ENCODE results near the gene SCN4A. TPM values are rescaled to one million over a fixed set of nuclear protein-coding genes. Genes with fewer than 3 reads are reported as not detected.

SCN4A gene
- total RNA-seq, 2 experiments from 2014 or later, result 0.04 to 0.17 TPM

DNA sequence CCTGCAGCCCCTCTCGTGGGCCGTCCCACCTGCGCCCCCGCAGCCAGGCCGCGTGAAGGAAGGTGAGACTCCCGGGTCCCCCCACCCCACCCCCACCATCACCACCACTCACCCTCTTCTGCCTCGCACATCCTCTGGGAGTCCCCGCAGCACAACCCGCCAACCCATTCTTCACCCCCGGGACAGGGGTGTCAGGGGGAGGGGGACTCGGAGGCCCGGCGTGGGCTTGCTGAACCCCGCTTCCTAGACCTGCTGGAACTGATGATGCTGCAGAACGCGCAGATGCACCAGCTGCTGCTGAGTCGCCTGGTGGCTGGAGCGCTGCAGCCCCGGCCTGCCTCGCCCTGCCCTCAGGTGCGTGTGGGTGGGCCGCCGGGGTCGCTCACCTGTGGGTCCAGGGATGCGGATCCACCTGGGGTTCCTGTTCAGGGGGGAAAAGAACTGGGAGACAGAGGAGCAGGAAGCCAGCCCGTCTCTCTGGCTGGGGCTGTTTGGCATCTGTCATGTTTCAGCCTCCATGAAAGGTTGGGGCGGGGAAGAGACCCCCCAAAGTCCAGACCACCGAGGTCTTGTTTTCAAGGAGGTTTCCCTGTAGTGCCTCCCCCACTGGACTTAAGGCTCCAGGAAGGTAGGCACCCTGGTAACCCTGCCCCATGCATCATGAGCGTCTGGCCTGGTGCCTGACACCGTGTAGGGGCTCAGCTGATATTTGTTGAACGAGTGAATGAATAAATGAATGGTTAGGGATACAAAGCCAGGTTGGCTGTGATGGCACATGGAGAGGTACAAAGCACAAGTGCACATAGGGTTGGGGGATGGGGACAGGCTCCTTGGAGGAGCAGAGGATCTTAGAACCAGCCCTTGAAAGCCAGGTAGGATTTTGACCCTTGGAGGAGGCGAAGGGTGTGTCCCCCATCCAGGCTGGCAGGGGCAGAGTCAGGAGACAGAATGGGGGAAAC is 26.3 kb upstream of the SCN4A start:
- H3K36me3 Mint-ChIP-seq (ENCODE audit: low read depth), result peaks cover 14% of the 10 kb centered on the region
- H3K4me3 Mint-ChIP-seq, result peak overlapping the region; percentile 85
- H3K9me3 Mint-ChIP-seq, result no peaks in the 10 kb centered on the region
- ChIA-PET POLR2A (no interaction called here), CTCF (interaction anchor here (0.6 to 1.6 kb wide), 7 partner anchors 8 to 498 kb away, joined by 3 to 6 read pairs (median 5); partner anchors contain the start of genes ICAM2 and POLG2)
- no peak for DNase-seq
- peaks cover 9% of the 10 kb centered on the region for H3K27me3 Mint-ChIP-seq
- H3K27ac Mint-ChIP-seq, result peak overlapping the region; percentile 64
- H3K4me1 Mint-ChIP-seq, result peaks cover 54% of the 10 kb centered on the region

- Mint-ChIP-seq H3K9me3 (no peaks in the 10 kb centered on the region), H3K27me3 (peaks cover 9% of the 10 kb centered on the region), H3K4me3 (peak within 1 kb of the TSS; percentile 85), H3K4me1 (peaks cover 61% of the 10 kb centered on the region), H3K36me3 (ENCODE audit: low read depth) (peaks cover 6% of the 10 kb centered on the region), H3K27ac (peak within 1 kb of the TSS; percentile 77)
- ChIA-PET CTCF (interaction anchor here (0.6 to 1.4 kb wide), 4 partner anchors 20 to 499 kb away, joined by 3 to 5 read pairs (median 4); partner anchors contain the start of genes ICAM2 and POLG2), POLR2A (no interaction called here)
- DNase-seq, result peak; percentile 78
Observed at GRCh38 chr17:63998050-63998720, 25.5 kb upstream of the SCN4A start, which contains the start of gene PRR29. Gene PRR29, plus strand, starts transcription at chr17:63998351. Its CDS starts 14 bp downstream, at chr17:63998365.

DNA sequence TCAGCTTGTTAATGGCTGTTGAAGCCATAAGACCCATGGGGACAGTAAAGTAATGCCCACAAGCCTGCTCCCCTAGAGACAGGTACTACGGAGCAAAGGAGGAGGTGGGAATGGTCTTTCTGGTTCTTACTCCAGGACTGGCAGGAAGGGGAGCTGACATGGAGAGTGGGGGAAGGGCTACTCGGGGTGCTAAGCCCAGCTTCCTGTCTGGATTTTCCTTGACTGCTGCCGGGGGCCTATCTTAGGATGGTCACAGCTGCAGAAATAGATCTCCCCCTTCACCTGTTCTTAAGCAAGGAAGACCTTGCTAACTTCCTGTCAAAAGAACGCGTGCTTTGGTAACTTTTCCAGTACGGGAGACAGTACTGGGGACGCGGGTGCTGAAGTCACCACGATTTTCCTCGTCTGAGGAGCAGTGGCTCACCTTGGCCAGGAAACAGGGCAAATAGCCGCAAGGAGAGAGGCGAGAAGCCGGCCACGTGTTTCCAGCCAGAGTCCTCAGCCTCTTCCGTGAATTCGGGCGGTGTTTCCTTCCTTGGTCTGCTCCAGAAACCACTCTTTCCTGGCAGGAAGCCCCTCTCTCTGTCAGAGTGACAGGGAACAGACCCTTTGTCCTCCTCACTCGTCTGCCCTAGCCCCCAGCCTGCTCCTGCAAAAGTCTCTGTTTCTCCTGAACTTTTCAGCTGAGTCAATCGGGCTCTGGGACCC is 24.8 kb upstream of the SCN4A start:
- Mint-ChIP-seq H3K27ac (no peak overlapping the region), H3K36me3 (ENCODE audit: low read depth) (peaks cover 7% of the 10 kb centered on the region)

DNA sequence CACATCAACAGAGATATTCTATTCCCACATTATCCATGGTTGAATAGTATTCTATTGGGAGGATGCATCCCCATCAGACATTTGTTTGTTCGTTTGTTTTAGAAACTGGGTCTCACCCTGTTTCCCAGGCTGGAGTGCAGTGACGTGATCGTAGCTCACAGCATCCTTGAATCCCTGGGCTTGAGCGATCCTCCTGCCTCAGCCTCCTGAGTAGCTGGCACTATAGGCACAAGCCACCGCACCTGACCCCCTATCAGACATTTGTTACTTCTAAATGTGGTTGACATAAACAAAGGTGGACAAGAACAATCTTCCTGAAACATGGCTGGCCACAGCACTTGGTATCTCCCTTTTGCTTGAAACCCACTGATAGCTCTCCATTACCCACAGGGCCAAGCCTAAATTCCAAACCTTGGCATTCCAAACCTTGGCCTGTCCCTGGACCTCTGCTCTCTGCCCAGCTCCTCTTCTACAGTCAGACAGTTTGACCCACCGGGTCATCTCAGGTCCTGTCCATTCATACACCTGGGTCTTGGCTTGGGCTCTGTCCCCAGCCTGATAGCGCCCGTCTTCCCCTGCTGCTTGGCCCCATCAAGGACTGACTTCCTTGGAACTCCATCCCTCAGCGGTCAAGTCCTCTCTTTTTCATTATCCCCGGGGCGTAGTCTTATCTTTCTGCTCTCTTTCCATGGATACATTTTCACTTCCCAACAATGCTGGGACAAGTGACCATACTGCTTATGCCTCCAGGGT is 23.9 kb upstream of the SCN4A start:
- H3K27ac Mint-ChIP-seq, result no peak overlapping the region
- CTCF ChIA-PET, result interaction anchor here (0.7 to 1.0 kb wide), 3 partner anchors 9 to 11 kb away, joined by 3 read pairs; no protein-coding TSS in a partner anchor
- no peak overlapping the region for H3K4me3 Mint-ChIP-seq
- peaks cover 74% of the 10 kb centered on the region for H3K4me1 Mint-ChIP-seq
- no peak for DNase-seq
- peaks cover 17% of the 10 kb centered on the region for H3K27me3 Mint-ChIP-seq
- H3K9me3 Mint-ChIP-seq, result no peaks in the 10 kb centered on the region
- peaks cover 7% of the 10 kb centered on the region for H3K36me3 Mint-ChIP-seq (ENCODE audit: low read depth)
- POLR2A ChIA-PET, result interaction anchor here (0.6 to 1.0 kb wide), 2 partner anchors 24 to 26 kb away, joined by 5 read pairs; partner anchors contain the start of gene ICAM2

More for the DNA sequence above, 24.8 kb upstream of the SCN4A start:
- CTCF ChIA-PET, result interaction anchor here (0.6 to 1.4 kb wide), 4 partner anchors 10 to 769 kb away, joined by 3 to 5 read pairs (median 3); no protein-coding TSS in a partner anchor
- peaks cover 65% of the 10 kb centered on the region for H3K4me1 Mint-ChIP-seq
- H3K9me3 Mint-ChIP-seq, result no peaks in the 10 kb centered on the region
- peak overlapping the region; percentile 85 for H3K4me3 Mint-ChIP-seq
- peaks cover 11% of the 10 kb centered on the region for H3K27me3 Mint-ChIP-seq
- POLR2A ChIA-PET, result interaction anchor here (1.0 kb wide), 1 partner anchor 23 kb away, joined by 5 read pairs; the partner anchor contains the start of gene ICAM2
- DNase-seq, result no peak

- no peak for DNase-seq
- CTCF ChIA-PET, result interaction anchor here (0.6 to 1.2 kb wide), 3 partner anchors 49 to 83 kb away, joined by 4 to 6 read pairs (median 5); no protein-coding TSS in a partner anchor
- H3K36me3 Mint-ChIP-seq (ENCODE audit: low read depth), result peaks cover 4% of the 10 kb centered on the region
- peaks cover 19% of the 10 kb centered on the region for H3K27me3 Mint-ChIP-seq
- H3K4me3 Mint-ChIP-seq, result no peak overlapping the region
- H3K9me3 Mint-ChIP-seq, result no peaks in the 10 kb centered on the region
- peaks cover 81% of the 10 kb centered on the region for H3K4me1 Mint-ChIP-seq
- POLR2A ChIA-PET, result no interaction called here
- H3K27ac Mint-ChIP-seq, result peak overlapping the region; percentile 54
Observed at GRCh38 chr17:63995626-63996025, 22.9 kb upstream of the SCN4A start.

DNA sequence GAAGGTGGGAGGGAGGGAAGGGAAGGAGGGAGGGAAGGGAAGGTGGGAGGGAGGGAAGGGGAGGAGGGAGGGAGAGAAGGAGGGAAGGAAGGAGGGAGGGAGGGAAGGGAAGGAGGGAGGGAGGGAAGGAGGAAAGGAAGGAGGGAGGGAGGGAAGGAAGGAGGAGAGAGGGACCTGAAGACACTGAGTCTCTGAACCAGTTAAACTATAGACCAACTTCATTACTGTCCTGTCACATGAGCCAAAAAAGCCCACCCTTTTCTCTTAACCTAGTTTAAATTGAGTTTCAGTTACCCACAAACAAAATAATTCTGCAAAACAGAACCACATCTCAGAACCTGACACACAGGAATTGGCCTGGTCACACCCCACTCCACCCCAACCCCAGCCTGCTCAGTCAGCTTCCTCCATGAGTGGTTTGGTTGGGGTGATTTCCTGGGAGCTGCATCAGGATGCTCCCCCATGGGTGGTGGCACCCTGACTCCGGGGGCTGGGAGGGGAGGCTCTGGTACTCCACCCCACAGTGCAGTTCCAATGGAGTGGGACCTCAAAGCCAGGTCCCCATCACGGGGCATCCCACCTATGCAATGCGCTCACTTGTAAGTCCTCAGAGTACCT is 20.8 kb upstream of the SCN4A start:
- ChIA-PET POLR2A (no interaction called here), CTCF (interaction anchor here (0.6 to 2.4 kb wide), 8 partner anchors 18 to 140 kb away, joined by 3 to 14 read pairs (median 4); partner anchors contain the start of genes GH1 and ICAM2)
- Mint-ChIP-seq H3K36me3 (ENCODE audit: low read depth) (peaks cover 2% of the 10 kb centered on the region), H3K9me3 (no peaks in the 10 kb centered on the region), H3K4me3 (no peak overlapping the region), H3K27ac (peak overlapping the region; percentile 85), H3K4me1 (peaks cover 75% of the 10 kb centered on the region), H3K27me3 (peaks cover 19% of the 10 kb centered on the region)
- DNase-seq, result peak; percentile 41

DNA sequence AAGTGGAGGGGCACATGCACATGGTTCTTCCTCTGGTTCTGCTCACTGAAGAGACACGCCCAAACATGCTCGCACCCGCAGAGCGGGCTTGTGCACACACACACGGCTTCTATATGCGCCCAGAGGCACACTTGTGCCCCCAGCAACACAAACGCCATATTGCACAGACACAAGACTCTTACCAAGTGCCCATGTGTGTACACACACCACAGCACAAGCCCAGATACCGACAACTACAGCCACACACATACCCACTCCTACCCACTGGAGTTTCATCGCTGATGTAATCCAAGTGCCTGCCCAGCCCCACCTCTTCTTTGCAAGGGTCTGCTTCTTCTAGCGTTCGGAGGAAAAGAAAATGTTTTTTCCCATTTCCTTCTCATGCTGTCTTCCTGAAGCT is 18.9 kb upstream of the SCN4A start:
- Mint-ChIP-seq H3K4me3 (no peak overlapping the region), H3K27me3 (peaks cover 16% of the 10 kb centered on the region), H3K36me3 (ENCODE audit: low read depth) (peaks cover 2% of the 10 kb centered on the region), H3K27ac (no peak overlapping the region), H3K9me3 (no peaks in the 10 kb centered on the region), H3K4me1 (peaks cover 65% of the 10 kb centered on the region)
- ChIA-PET POLR2A (no interaction called here), CTCF (interaction anchor here (0.6 to 1.8 kb wide), 3 partner anchors 10 to 78 kb away, joined by 3 to 4 read pairs (median 4); no protein-coding TSS in a partner anchor)
- DNase-seq, result no peak

DNA sequence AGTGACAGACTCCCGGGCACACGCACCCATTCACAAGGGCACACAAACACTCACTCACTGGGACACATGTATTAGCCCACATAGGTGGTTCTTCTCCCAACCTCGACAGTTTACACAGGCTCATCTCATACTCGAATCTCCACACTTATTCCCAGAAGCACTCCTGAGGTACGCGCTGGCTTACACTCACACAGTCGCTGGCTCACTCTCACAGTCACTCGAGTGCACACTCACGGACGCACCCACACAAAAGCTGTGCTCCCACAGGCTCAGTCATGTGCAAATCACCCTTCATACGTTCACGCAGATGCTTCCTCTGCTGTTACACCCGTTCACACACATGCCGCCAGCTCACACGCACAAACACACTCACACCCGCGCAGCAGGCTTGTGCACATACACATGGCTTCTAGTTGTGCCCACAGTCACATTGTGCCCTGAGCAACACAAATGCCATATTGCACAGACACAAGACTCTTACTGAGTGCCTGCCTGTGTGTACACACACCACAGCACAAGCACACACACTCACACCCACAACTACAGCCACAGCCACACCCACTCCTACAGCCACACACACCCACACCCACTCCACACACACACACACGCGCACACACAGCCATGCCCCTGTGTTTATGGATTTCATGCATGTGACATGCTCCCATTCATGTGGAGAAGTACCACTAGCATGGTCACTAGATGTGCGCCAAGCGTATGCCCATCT is 17.1 kb upstream of the SCN4A start:
- Mint-ChIP-seq H3K4me3 (no peak overlapping the region), H3K9me3 (no peaks in the 10 kb centered on the region), H3K4me1 (peaks cover 68% of the 10 kb centered on the region), H3K36me3 (ENCODE audit: low read depth) (peaks cover 2% of the 10 kb centered on the region), H3K27me3 (peaks cover 10% of the 10 kb centered on the region), H3K27ac (no peak overlapping the region)
- DNase-seq, result no peak
- ChIA-PET POLR2A (no interaction called here), CTCF (interaction anchor here (0.6 to 1.8 kb wide), 15 partner anchors 9 to 86 kb away, joined by 3 to 9 read pairs (median 4); partner anchors contain the start of gene GH1)

- H3K4me1 Mint-ChIP-seq, result peaks cover 69% of the 10 kb centered on the region
- peaks cover 10% of the 10 kb centered on the region for H3K27me3 Mint-ChIP-seq
Observed at GRCh38 chr17:63988741-63989621, 16.3 kb upstream of the SCN4A start.

GRCh38 chr17:63988127-63988478 is 15.4 kb upstream of the SCN4A start:
- H3K4me1 Mint-ChIP-seq, result peaks cover 62% of the 10 kb centered on the region
- peaks cover 10% of the 10 kb centered on the region for H3K27me3 Mint-ChIP-seq
- no peaks in the 10 kb centered on the region for H3K9me3 Mint-ChIP-seq
- H3K27ac Mint-ChIP-seq, result no peak overlapping the region
- no peak overlapping the region for H3K4me3 Mint-ChIP-seq
- POLR2A ChIA-PET, result no interaction called here
- DNase-seq, result no peak
- H3K36me3 Mint-ChIP-seq (ENCODE audit: low read depth), result peaks cover 2% of the 10 kb centered on the region
- CTCF ChIA-PET, result interaction anchor here (0.8 to 1.9 kb wide), 2 partner anchors 9 to 69 kb away, joined by 3 to 5 read pairs; no protein-coding TSS in a partner anchor

More at GRCh38 chr17:63988741-63989621, 16.3 kb upstream of the SCN4A start:
- CTCF ChIA-PET, result interaction anchor here (0.7 to 1.9 kb wide), 4 partner anchors 10 to 86 kb away, joined by 3 to 5 read pairs (median 4); no protein-coding TSS in a partner anchor
- H3K27ac Mint-ChIP-seq, result no peak overlapping the region
- H3K36me3 Mint-ChIP-seq (ENCODE audit: low read depth), result peaks cover 2% of the 10 kb centered on the region
- H3K9me3 Mint-ChIP-seq, result no peaks in the 10 kb centered on the region
- POLR2A ChIA-PET, result no interaction called here
- no peak overlapping the region for H3K4me3 Mint-ChIP-seq
- no peak for DNase-seq
